IMR-90 (cell line): ENCODE measurements around the gene ZCWPW1. TPM values are rescaled to one million over a fixed set of nuclear protein-coding genes. Genes with fewer than 3 reads are reported as not detected.

Source experiments
- ATAC-seq: fragments of 200-7000 bp; cut with Tn5 transposase; 2 replicates; pipeline ENCODE4 v1.9.1; 2020; ENCODE audit warnings: low read depth, mild to moderate bottlenecking, moderate library complexity
- BruUV-seq: library from RNA; stranded (reverse); fragments of 400-500 nt; replicated peaks from 2 replicates; lab custom pipeline; 2021; lab: Mats Ljungman, UMichigan
- CTCF ChIA-PET: fragments of 300-600 bp; formaldehyde crosslinking; extraction: SDS; loops from one replicate; lab custom pipeline; 2021; ENCODE audit warnings: antibody characterized with exemption; lab: Yijun Ruan, JAX
- POLR2A ChIA-PET: fragments of 300-600 bp; sonication (Branson Sonifier 250); formaldehyde crosslinking; loops from one replicate; lab custom pipeline; 2022; ENCODE audit warnings: antibody characterized with exemption; ENCODE audit not compliant: unreplicated experiment; lab: Charles Lee
- DNase-seq: peaks from one replicate; pipeline ENCODE4 v3.0.0; 2013
- H2AFZ ChIP-seq: replicated peaks from 2 replicates; pipeline ENCODE3; 2013; ENCODE audit warnings: low read length, mild to moderate bottlenecking; ENCODE audit not compliant: poor library complexity
- H2AK5ac ChIP-seq: 2 replicates; pipeline ENCODE4 v1.6.1; 2013; ENCODE audit warnings: low read depth, low read length, inconsistent platforms
- H2AK9ac ChIP-seq: replicated peaks from 2 replicates; pipeline ENCODE3; 2013; ENCODE audit warnings: mild to moderate bottlenecking, low read depth, low read length, moderate library complexity; ENCODE audit not compliant: poor library complexity
- H2BK120ac ChIP-seq: 2 replicates; pipeline ENCODE4 v1.6.1; 2013; ENCODE audit warnings: low read depth, low read length, inconsistent platforms
- H2BK15ac ChIP-seq: 3 replicates; pipeline ENCODE4 v1.6.1; 2013; ENCODE audit warnings: low read depth, low read length, inconsistent platforms
- H2BK20ac ChIP-seq: 2 replicates; pipeline ENCODE4 v1.6.1; 2013; ENCODE audit warnings: low read depth, mild to moderate bottlenecking, inconsistent platforms, low read length, moderate library complexity
- H2BK5ac ChIP-seq: 2 replicates; pipeline ENCODE4 v1.6.1; 2013; ENCODE audit warnings: mild to moderate bottlenecking, low read depth, low read length, inconsistent platforms; ENCODE audit not compliant: poor library complexity, severe bottlenecking
- H3K14ac ChIP-seq: replicated peaks from 2 replicates; pipeline ENCODE4 v1.6.1; 2013; ENCODE audit warnings: low read depth, low read length, inconsistent platforms
- H3K18ac ChIP-seq: 2 replicates; pipeline ENCODE4 v1.6.1; 2013; ENCODE audit warnings: low read depth, low read length, control low read depth
- H3K23ac ChIP-seq: 2 replicates; pipeline ENCODE4 v1.6.1; 2013; ENCODE audit warnings: low read depth, low read length, inconsistent platforms
- H3K27ac ChIP-seq: 2 replicates; pipeline ENCODE4 v1.5.1; 2013; ENCODE audit warnings: mild to moderate bottlenecking, control low read depth, low read length; ENCODE audit not compliant: insufficient read depth
- H3K27me3 ChIP-seq: 2 replicates; pipeline ENCODE4 v1.6.1; 2013; ENCODE audit warnings: low read length; ENCODE audit not compliant: control insufficient read depth, insufficient read depth
- H3K36me3 ChIP-seq: 2 replicates; pipeline ENCODE4 v1.6.1; 2013; ENCODE audit warnings: low read length, mixed read lengths; ENCODE audit not compliant: control insufficient read depth, insufficient read depth
- H3K4ac ChIP-seq: 2 replicates; pipeline ENCODE4 v1.6.1; 2013; ENCODE audit warnings: low read depth, low read length, inconsistent platforms
- H3K4me1 ChIP-seq: 2 replicates; pipeline ENCODE4 v1.6.1; 2013; ENCODE audit warnings: low read length, mixed read lengths; ENCODE audit not compliant: control insufficient read depth, insufficient read depth
- H3K4me2 ChIP-seq: 2 replicates; pipeline ENCODE4 v1.6.1; 2013; ENCODE audit warnings: low read depth, mild to moderate bottlenecking, control low read depth, low read length, moderate library complexity
- H3K4me3 ChIP-seq: 2 replicates; pipeline ENCODE4 v1.5.1; 2013; ENCODE audit warnings: low read depth, mild to moderate bottlenecking, control low read depth, low read length, moderate library complexity; ENCODE audit not compliant: insufficient read depth
- H3K56ac ChIP-seq: 2 replicates; pipeline ENCODE4 v1.6.1; 2013; ENCODE audit warnings: low read length, inconsistent platforms; ENCODE audit not compliant: insufficient read depth; ENCODE audit errors: extremely low read depth
- H3K79me1 ChIP-seq, 2 experiments: 2 replicates each; pipeline ENCODE4 v1.6.1; 2013; ENCODE audit warnings: low read length in 2 of 2, inconsistent platforms in 1 of 2, low read depth in 1 of 2
- H3K9ac ChIP-seq: 2 replicates; pipeline ENCODE4 v1.6.1; 2013; ENCODE audit warnings: low read depth, low read length, control low read depth
- H3K9me1 ChIP-seq: 2 replicates; pipeline ENCODE4 v1.6.1; 2013; ENCODE audit warnings: low read length, inconsistent platforms; ENCODE audit not compliant: insufficient read depth
- H3K9me3 ChIP-seq: 2 replicates; pipeline ENCODE4 v1.6.1; 2013; ENCODE audit warnings: low read length; ENCODE audit not compliant: control insufficient read depth, insufficient read depth
- H4K20me1 ChIP-seq: 2 replicates; pipeline ENCODE4 v1.6.1; 2013; ENCODE audit warnings: low read length, inconsistent platforms; ENCODE audit not compliant: insufficient read depth
- H4K5ac ChIP-seq: 2 replicates; pipeline ENCODE4 v1.6.1; 2013; ENCODE audit warnings: mild to moderate bottlenecking, low read depth, low read length, control low read depth
- H4K8ac ChIP-seq, 2 experiments: 2 replicates each; pipeline ENCODE4 v1.6.1; 2013; ENCODE audit warnings: low read depth in 2 of 2, low read length in 2 of 2, control low read depth in 1 of 2, inconsistent platforms in 1 of 2
- H4K91ac ChIP-seq: 2 replicates; pipeline ENCODE4 v1.6.1; 2013; ENCODE audit warnings: low read depth, low read length, inconsistent platforms; ENCODE audit not compliant: insufficient read depth
- BHLHE40 ChIP-seq: fragments of 150-350 bp; IDR thresholded peaks from 2 replicates; pipeline ENCODE4 v1.6.1; 2016; ENCODE audit warnings: mild to moderate bottlenecking, low read depth, low read length
- FOS ChIP-seq: fragments of 150-350 bp; IDR thresholded peaks from 2 replicates; pipeline ENCODE4 v1.6.1; 2016; ENCODE audit warnings: low read depth, low read length
- MAFK ChIP-seq: IDR thresholded peaks from 2 replicates; pipeline ENCODE4 v1.6.1; 2012; ENCODE audit warnings: low read depth, low read length, improper control_type of control experiment
- MAZ ChIP-seq: IDR thresholded peaks from 2 replicates; pipeline ENCODE4 v1.6.1; 2012; ENCODE audit warnings: low read depth, mild to moderate bottlenecking, low read length, improper control_type of control experiment, moderate library complexity, borderline replicate concordance
- MXI1 ChIP-seq: IDR thresholded peaks from 2 replicates; pipeline ENCODE4 v1.6.1; 2012; ENCODE audit warnings: low read depth, mild to moderate bottlenecking, low read length, moderate library complexity, borderline replicate concordance
- NFE2L2 ChIP-seq: fragments of 150-350 bp; IDR thresholded peaks from 2 replicates; pipeline ENCODE4 v1.6.1; 2016; ENCODE audit warnings: low read depth, mild to moderate bottlenecking, low read length
- POLR2A ChIP-seq: IDR thresholded peaks from 2 replicates; pipeline ENCODE4 v1.6.1; 2012; ENCODE audit warnings: mild to moderate bottlenecking, low read depth, low read length
- RAD21 ChIP-seq: IDR thresholded peaks from 2 replicates; pipeline ENCODE4 v1.6.1; 2012; ENCODE audit warnings: low read length, improper control_type of control experiment
- RCOR1 ChIP-seq: IDR thresholded peaks from 2 replicates; pipeline ENCODE4 v1.6.1; 2012; ENCODE audit warnings: mild to moderate bottlenecking, low read length, improper control_type of control experiment; ENCODE audit not compliant: insufficient replicate concordance
- RFX5 ChIP-seq: IDR thresholded peaks from 2 replicates; pipeline ENCODE4 v1.8.0; 2012; ENCODE audit warnings: low read depth, mild to moderate bottlenecking, low read length, moderate library complexity
- WGBS, 2 experiments: methylation state at CpG; one replicate each; pipeline versions ENCODE4 v1.1.5 to v1.1.7; 2013; ENCODE audit warnings: missing lambda C conversion rate in 2 of 2; ENCODE audit not compliant: insufficient read length in 1 of 2; ENCODE audit errors: extremely low coverage in 2 of 2; 5-methylcytosine and 5-hydroxymethylcytosine counted together
- dilution Hi-C: fragments of 300-500 bp; cut with HindIII; formaldehyde crosslinking; loops from one replicate; pipeline ENCODE4 v1.14.3; 2018; ENCODE audit warnings: low sequenced_read_pairs; ENCODE audit not compliant: unreplicated experiment
- in situ Hi-C: fragments of 300-500 bp; cut with MboI; formaldehyde crosslinking; loops from 3 replicates; pipeline ENCODE4 v1.14.3; 2019; ENCODE audit warnings: low sequenced_read_pairs, inconsistent platforms, mixed read lengths
- intact Hi-C: fragments of 100-400 bp; cut with micrococcal nuclease; formaldehyde crosslinking; loops from 2 replicates; pipeline ENCODE4 v1.10.0; 2022
- polyA plus RNA-seq, 3 experiments: library from polyadenylated mRNA; depleted of rRNA; stranded (reverse); fragments of >200 nt; gene quantifications; 2 replicates each; pipeline ENCODE4 v1.2.3, GENCODE V29; 2012; ENCODE audit warnings: low replicate concordance in 1 of 3
- total RNA-seq: library from RNA; depleted of rRNA; stranded (reverse); fragments of >200 nt; gene quantifications from 2 replicates; pipeline ENCODE4 v1.2.3, GENCODE V29; 2012
- TF ChIP-seq, protein P1 (sequence below): fragments of 150-350 bp; IDR thresholded peaks from 2 replicates; pipeline ENCODE4 v1.6.1; 2017; ENCODE audit warnings: mild to moderate bottlenecking, antibody characterized with exemption, low read length, low read depth
- TF ChIP-seq, protein P2 (sequence below): conservative IDR thresholded peaks from 2 replicates; pipeline ENCODE4 v1.5.1; 2012; ENCODE audit warnings: mild to moderate bottlenecking, low read depth, low read length, improper control_type of control experiment

The ZCWPW1 gene
- total and polyA plus RNA-seq, 2 of the 4 experiments (the other 2 are of a cell fraction) = 0.72 to 1.3 TPM

DNA sequence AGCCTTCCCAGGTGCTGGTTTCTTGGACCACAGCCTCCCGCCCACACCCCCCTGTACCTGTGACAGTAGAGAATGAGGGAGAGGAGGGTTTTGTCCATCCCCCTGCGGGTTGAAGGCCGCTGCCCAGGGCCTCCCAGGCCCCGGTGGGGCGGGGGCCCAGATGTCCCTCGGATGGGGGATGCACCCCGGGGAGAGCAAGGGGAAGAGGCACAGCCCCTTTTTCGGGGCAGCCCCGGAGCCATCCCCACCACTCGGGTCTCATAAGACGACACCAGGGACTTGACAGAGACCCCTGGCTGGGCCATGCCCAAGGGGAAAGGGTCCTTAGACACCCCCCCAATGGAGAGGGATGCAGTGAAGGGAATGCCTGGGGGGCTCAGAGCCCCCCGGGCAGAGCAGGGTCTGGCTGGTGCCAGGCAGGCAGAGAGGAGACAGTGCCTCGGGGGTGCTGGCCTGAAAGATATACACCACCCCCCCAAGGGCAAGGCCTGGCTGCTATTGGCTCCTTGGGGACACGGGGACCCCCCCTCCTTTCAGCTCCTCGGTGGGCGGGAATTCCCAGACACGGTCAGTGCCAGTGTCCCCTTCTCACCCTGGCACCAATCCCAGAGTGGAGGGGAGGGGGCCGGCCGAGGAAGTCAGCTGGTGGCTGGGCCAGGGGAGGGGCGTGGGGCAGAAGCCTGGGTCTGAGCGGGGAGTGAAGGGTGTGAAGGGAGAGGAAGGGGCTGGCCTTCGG is 39.3 kb upstream of the ZCWPW1 start (continued):
- TF ChIP-seq RCOR1 = no peak

DNA sequence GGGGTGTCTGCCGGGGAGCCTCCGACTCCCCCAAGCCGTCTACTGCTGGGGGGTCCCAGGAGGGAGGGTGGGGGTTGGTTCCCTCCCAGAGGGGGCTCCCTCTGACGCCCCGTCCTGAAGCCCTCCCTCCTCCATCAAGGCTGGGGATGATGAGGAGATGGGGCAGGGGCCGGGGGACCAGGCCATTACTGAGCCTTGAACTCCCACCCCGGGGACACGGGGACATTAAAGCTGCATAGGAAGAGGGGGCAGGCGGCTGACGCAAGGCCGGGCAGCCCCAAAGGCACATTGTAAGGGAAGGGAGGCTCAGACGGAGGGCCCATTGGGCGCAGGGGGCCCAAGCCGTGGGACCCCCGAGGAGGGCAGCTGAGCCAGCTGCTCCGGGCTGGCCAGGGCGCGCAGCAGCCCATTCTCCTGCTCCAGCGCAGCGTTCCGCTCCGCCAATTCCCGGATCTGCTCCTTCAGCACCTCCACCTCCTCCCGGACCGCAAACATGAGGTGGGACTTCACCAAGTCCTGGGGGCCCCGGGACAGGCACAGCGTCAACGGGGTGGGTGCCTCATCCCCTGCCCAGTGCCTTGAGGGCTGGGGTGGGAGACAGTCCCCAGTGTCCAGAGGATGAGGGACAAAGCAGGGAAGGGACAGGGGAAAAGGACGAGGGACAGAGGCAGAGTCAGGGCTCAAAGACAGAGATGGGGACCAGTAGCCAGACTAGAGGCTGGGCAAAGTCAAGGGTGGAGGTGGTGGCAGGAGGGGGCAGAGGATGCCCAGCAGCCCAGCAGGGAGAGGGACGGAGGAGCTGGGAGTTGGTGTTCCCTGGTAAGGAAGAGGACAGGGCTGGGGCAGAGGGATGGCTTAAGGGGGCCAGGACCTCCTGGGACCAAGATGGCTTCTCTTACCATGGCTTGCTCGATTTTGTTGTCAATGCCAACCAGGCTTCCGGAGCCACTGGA is 38.4 kb upstream of the ZCWPW1 start:
- no peak overlapping the region for H4K91ac ChIP-seq
- no peak overlapping the region for H2BK120ac ChIP-seq
- DNase-seq = no peak
- H3K56ac ChIP-seq = no peak overlapping the region
- no peak for ATAC-seq
- no peaks in the 10 kb centered on the region for H3K9me3 ChIP-seq
- H3K23ac ChIP-seq = no peak overlapping the region
- peaks cover 29% of the 10 kb centered on the region; the same call in 1 of the 2 replicates for H3K36me3 ChIP-seq
- peaks cover 11% of the 10 kb centered on the region for H4K20me1 ChIP-seq
- in situ Hi-C loops (loop anchor here (10.0 to 25.0 kb wide), 2 partner anchors 228 to 395 kb away; partner anchors contain the start of genes GIGYF1, SLC12A9 and TRIP6), intact Hi-C loops (no loop called here), dilution Hi-C loops (no loop called here)
- no peak overlapping the region for H3K4me2 ChIP-seq
- H2BK15ac ChIP-seq = no peak overlapping the region
- H2BK20ac ChIP-seq = no peak overlapping the region
- H3K79me1 ChIP-seq = peaks cover 2 to 24% of the 10 kb centered on the region in 2 experiments; a peak in 1 of 4 replicates
- H3K27ac ChIP-seq = no peak overlapping the region
- no peak overlapping the region for H2AFZ ChIP-seq
- POLR2A ChIA-PET = no interaction called here
- no peak overlapping the region for H2BK5ac ChIP-seq
- no peak overlapping the region for H4K8ac ChIP-seq
- no peaks in the 10 kb centered on the region for H3K27me3 ChIP-seq
- no peak overlapping the region for H3K9ac ChIP-seq
- WGBS, 2 experiments = 86% methylated on average over 11 of the region's 32 CpGs; no CpG with 5 or more reads in 1 of the 2 experiments
- peak overlapping the region; percentile 85 for H2AK9ac ChIP-seq
- H3K18ac ChIP-seq = no peak overlapping the region
- no peak overlapping the region for H4K5ac ChIP-seq
- peaks cover 9% of the 10 kb centered on the region for H3K9me1 ChIP-seq
- no peak overlapping the region for H3K4ac ChIP-seq
- no peak overlapping the region for H3K14ac ChIP-seq
- BruUV-seq = no TSS peak
- H3K4me3 ChIP-seq = no peak overlapping the region
- H3K4me1 ChIP-seq = peaks cover 12% of the 10 kb centered on the region
- CTCF ChIA-PET = no interaction called here
- peak overlapping the region; percentile 12; the same call in 1 of the 2 replicates for H2AK5ac ChIP-seq
- TF ChIP-seq, protein P1, sequence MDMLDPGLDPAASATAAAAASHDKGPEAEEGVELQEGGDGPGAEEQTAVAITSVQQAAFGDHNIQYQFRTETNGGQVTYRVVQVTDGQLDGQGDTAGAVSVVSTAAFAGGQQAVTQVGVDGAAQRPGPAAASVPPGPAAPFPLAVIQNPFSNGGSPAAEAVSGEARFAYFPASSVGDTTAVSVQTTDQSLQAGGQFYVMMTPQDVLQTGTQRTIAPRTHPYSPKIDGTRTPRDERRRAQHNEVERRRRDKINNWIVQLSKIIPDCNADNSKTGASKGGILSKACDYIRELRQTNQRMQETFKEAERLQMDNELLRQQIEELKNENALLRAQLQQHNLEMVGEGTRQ = no peak
- no peak for TF ChIP-seq FOS
- TF ChIP-seq MAFK = no peak
- no peak for TF ChIP-seq POLR2A
- TF ChIP-seq RAD21 = no peak
- no peak for TF ChIP-seq NFE2L2
- TF ChIP-seq RCOR1 = no peak
- TF ChIP-seq BHLHE40 = no peak
- no peak for TF ChIP-seq MAZ
- no peak for TF ChIP-seq MXI1
- TF ChIP-seq, protein P2, sequence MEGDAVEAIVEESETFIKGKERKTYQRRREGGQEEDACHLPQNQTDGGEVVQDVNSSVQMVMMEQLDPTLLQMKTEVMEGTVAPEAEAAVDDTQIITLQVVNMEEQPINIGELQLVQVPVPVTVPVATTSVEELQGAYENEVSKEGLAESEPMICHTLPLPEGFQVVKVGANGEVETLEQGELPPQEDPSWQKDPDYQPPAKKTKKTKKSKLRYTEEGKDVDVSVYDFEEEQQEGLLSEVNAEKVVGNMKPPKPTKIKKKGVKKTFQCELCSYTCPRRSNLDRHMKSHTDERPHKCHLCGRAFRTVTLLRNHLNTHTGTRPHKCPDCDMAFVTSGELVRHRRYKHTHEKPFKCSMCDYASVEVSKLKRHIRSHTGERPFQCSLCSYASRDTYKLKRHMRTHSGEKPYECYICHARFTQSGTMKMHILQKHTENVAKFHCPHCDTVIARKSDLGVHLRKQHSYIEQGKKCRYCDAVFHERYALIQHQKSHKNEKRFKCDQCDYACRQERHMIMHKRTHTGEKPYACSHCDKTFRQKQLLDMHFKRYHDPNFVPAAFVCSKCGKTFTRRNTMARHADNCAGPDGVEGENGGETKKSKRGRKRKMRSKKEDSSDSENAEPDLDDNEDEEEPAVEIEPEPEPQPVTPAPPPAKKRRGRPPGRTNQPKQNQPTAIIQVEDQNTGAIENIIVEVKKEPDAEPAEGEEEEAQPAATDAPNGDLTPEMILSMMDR = no peak
- no peak for TF ChIP-seq RFX5
